IMR-90 (cell line): ENCODE measurements around the gene POLD4. TPM values are rescaled to one million over a fixed set of nuclear protein-coding genes. Genes with fewer than 3 reads are reported as not detected.
A peak's percentile ranks its signal among the peaks of the same experiment; 100 is the strongest.

ENCODE experiments used
- ATAC-seq: fragments of 200-7000 bp; cut with Tn5 transposase; 2 replicates; pipeline ENCODE4 v1.9.1; 2020; ENCODE audit warnings: low read depth, mild to moderate bottlenecking, moderate library complexity
- BruUV-seq: library from RNA; stranded (reverse); fragments of 400-500 nt; replicated peaks from 2 replicates; lab custom pipeline; 2021; lab: Mats Ljungman, UMichigan
- CTCF ChIA-PET: fragments of 300-600 bp; formaldehyde crosslinking; extraction: SDS; loops from one replicate; lab custom pipeline; 2021; ENCODE audit warnings: antibody characterized with exemption; lab: Yijun Ruan, JAX
- POLR2A ChIA-PET: fragments of 300-600 bp; sonication (Branson Sonifier 250); formaldehyde crosslinking; loops from one replicate; lab custom pipeline; 2022; ENCODE audit warnings: antibody characterized with exemption; ENCODE audit not compliant: unreplicated experiment; lab: Charles Lee
- DNase-seq: peaks from one replicate; pipeline ENCODE4 v3.0.0; 2013
- H2AFZ ChIP-seq: replicated peaks from 2 replicates; pipeline ENCODE3; 2013; ENCODE audit warnings: low read length, mild to moderate bottlenecking; ENCODE audit not compliant: poor library complexity
- H2AK5ac ChIP-seq: 2 replicates; pipeline ENCODE4 v1.6.1; 2013; ENCODE audit warnings: low read depth, low read length, inconsistent platforms
- H2AK9ac ChIP-seq: replicated peaks from 2 replicates; pipeline ENCODE3; 2013; ENCODE audit warnings: mild to moderate bottlenecking, low read depth, low read length, moderate library complexity; ENCODE audit not compliant: poor library complexity
- H2BK120ac ChIP-seq: 2 replicates; pipeline ENCODE4 v1.6.1; 2013; ENCODE audit warnings: low read depth, low read length, inconsistent platforms
- H2BK15ac ChIP-seq: 3 replicates; pipeline ENCODE4 v1.6.1; 2013; ENCODE audit warnings: low read depth, low read length, inconsistent platforms
- H2BK20ac ChIP-seq: 2 replicates; pipeline ENCODE4 v1.6.1; 2013; ENCODE audit warnings: low read depth, mild to moderate bottlenecking, inconsistent platforms, low read length, moderate library complexity
- H2BK5ac ChIP-seq: 2 replicates; pipeline ENCODE4 v1.6.1; 2013; ENCODE audit warnings: mild to moderate bottlenecking, low read depth, low read length, inconsistent platforms; ENCODE audit not compliant: poor library complexity, severe bottlenecking
- H3K14ac ChIP-seq: replicated peaks from 2 replicates; pipeline ENCODE4 v1.6.1; 2013; ENCODE audit warnings: low read depth, low read length, inconsistent platforms
- H3K18ac ChIP-seq: 2 replicates; pipeline ENCODE4 v1.6.1; 2013; ENCODE audit warnings: low read depth, low read length, control low read depth
- H3K23ac ChIP-seq: 2 replicates; pipeline ENCODE4 v1.6.1; 2013; ENCODE audit warnings: low read depth, low read length, inconsistent platforms
- H3K27ac ChIP-seq: 2 replicates; pipeline ENCODE4 v1.5.1; 2013; ENCODE audit warnings: mild to moderate bottlenecking, control low read depth, low read length; ENCODE audit not compliant: insufficient read depth
- H3K27me3 ChIP-seq: 2 replicates; pipeline ENCODE4 v1.6.1; 2013; ENCODE audit warnings: low read length; ENCODE audit not compliant: control insufficient read depth, insufficient read depth
- H3K36me3 ChIP-seq: 2 replicates; pipeline ENCODE4 v1.6.1; 2013; ENCODE audit warnings: low read length, mixed read lengths; ENCODE audit not compliant: control insufficient read depth, insufficient read depth
- H3K4ac ChIP-seq: 2 replicates; pipeline ENCODE4 v1.6.1; 2013; ENCODE audit warnings: low read depth, low read length, inconsistent platforms
- H3K4me1 ChIP-seq: 2 replicates; pipeline ENCODE4 v1.6.1; 2013; ENCODE audit warnings: low read length, mixed read lengths; ENCODE audit not compliant: control insufficient read depth, insufficient read depth
- H3K4me2 ChIP-seq: 2 replicates; pipeline ENCODE4 v1.6.1; 2013; ENCODE audit warnings: low read depth, mild to moderate bottlenecking, control low read depth, low read length, moderate library complexity
- H3K4me3 ChIP-seq: 2 replicates; pipeline ENCODE4 v1.5.1; 2013; ENCODE audit warnings: low read depth, mild to moderate bottlenecking, control low read depth, low read length, moderate library complexity; ENCODE audit not compliant: insufficient read depth
- H3K56ac ChIP-seq: 2 replicates; pipeline ENCODE4 v1.6.1; 2013; ENCODE audit warnings: low read length, inconsistent platforms; ENCODE audit not compliant: insufficient read depth; ENCODE audit errors: extremely low read depth
- H3K79me1 ChIP-seq, 2 experiments: 2 replicates each; pipeline ENCODE4 v1.6.1; 2013; ENCODE audit warnings: low read length in 2 of 2, inconsistent platforms in 1 of 2, low read depth in 1 of 2
- H3K9ac ChIP-seq: 2 replicates; pipeline ENCODE4 v1.6.1; 2013; ENCODE audit warnings: low read depth, low read length, control low read depth
- H3K9me1 ChIP-seq: 2 replicates; pipeline ENCODE4 v1.6.1; 2013; ENCODE audit warnings: low read length, inconsistent platforms; ENCODE audit not compliant: insufficient read depth
- H3K9me3 ChIP-seq: 2 replicates; pipeline ENCODE4 v1.6.1; 2013; ENCODE audit warnings: low read length; ENCODE audit not compliant: control insufficient read depth, insufficient read depth
- H4K20me1 ChIP-seq: 2 replicates; pipeline ENCODE4 v1.6.1; 2013; ENCODE audit warnings: low read length, inconsistent platforms; ENCODE audit not compliant: insufficient read depth
- H4K5ac ChIP-seq: 2 replicates; pipeline ENCODE4 v1.6.1; 2013; ENCODE audit warnings: mild to moderate bottlenecking, low read depth, low read length, control low read depth
- H4K8ac ChIP-seq, 2 experiments: 2 replicates each; pipeline ENCODE4 v1.6.1; 2013; ENCODE audit warnings: low read depth in 2 of 2, low read length in 2 of 2, control low read depth in 1 of 2, inconsistent platforms in 1 of 2
- H4K91ac ChIP-seq: 2 replicates; pipeline ENCODE4 v1.6.1; 2013; ENCODE audit warnings: low read depth, low read length, inconsistent platforms; ENCODE audit not compliant: insufficient read depth
- CHD1 ChIP-seq: IDR thresholded peaks from 2 replicates; pipeline ENCODE4 v1.6.1; 2012; ENCODE audit warnings: low read depth, low read length, improper control_type of control experiment
- FOS ChIP-seq: fragments of 150-350 bp; IDR thresholded peaks from 2 replicates; pipeline ENCODE4 v1.6.1; 2016; ENCODE audit warnings: low read depth, low read length
- MAFK ChIP-seq: IDR thresholded peaks from 2 replicates; pipeline ENCODE4 v1.6.1; 2012; ENCODE audit warnings: low read depth, low read length, improper control_type of control experiment
- MXI1 ChIP-seq: IDR thresholded peaks from 2 replicates; pipeline ENCODE4 v1.6.1; 2012; ENCODE audit warnings: low read depth, mild to moderate bottlenecking, low read length, moderate library complexity, borderline replicate concordance
- POLR2A ChIP-seq: IDR thresholded peaks from 2 replicates; pipeline ENCODE4 v1.6.1; 2012; ENCODE audit warnings: mild to moderate bottlenecking, low read depth, low read length
- RCOR1 ChIP-seq: IDR thresholded peaks from 2 replicates; pipeline ENCODE4 v1.6.1; 2012; ENCODE audit warnings: mild to moderate bottlenecking, low read length, improper control_type of control experiment; ENCODE audit not compliant: insufficient replicate concordance
- SMC3 ChIP-seq: fragments of 150-350 bp; IDR thresholded peaks from 2 replicates; pipeline ENCODE4 v1.6.1; 2016; ENCODE audit warnings: low read depth, mild to moderate bottlenecking, antibody characterized with exemption, low read length, moderate library complexity
- WGBS, 2 experiments: methylation state at CpG; one replicate each; pipeline versions ENCODE4 v1.1.5 to v1.1.7; 2013; ENCODE audit warnings: missing lambda C conversion rate in 2 of 2; ENCODE audit not compliant: insufficient read length in 1 of 2; ENCODE audit errors: extremely low coverage in 2 of 2; 5-methylcytosine and 5-hydroxymethylcytosine counted together
- dilution Hi-C: fragments of 300-500 bp; cut with HindIII; formaldehyde crosslinking; loops from one replicate; pipeline ENCODE4 v1.14.3; 2018; ENCODE audit warnings: low sequenced_read_pairs; ENCODE audit not compliant: unreplicated experiment
- in situ Hi-C: fragments of 300-500 bp; cut with MboI; formaldehyde crosslinking; loops from 3 replicates; pipeline ENCODE4 v1.14.3; 2019; ENCODE audit warnings: low sequenced_read_pairs, inconsistent platforms, mixed read lengths
- intact Hi-C: fragments of 100-400 bp; cut with micrococcal nuclease; formaldehyde crosslinking; loops from 2 replicates; pipeline ENCODE4 v1.10.0; 2022
- polyA plus RNA-seq, 3 experiments: library from polyadenylated mRNA; depleted of rRNA; stranded (reverse); fragments of >200 nt; gene quantifications; 2 replicates each; pipeline ENCODE4 v1.2.3, GENCODE V29; 2012; ENCODE audit warnings: low replicate concordance in 1 of 3
- total RNA-seq: library from RNA; depleted of rRNA; stranded (reverse); fragments of >200 nt; gene quantifications from 2 replicates; pipeline ENCODE4 v1.2.3, GENCODE V29; 2012
- TF ChIP-seq, protein P1 (sequence below): conservative IDR thresholded peaks from 2 replicates; pipeline ENCODE4 v1.5.1; 2012; ENCODE audit warnings: mild to moderate bottlenecking, low read depth, low read length, improper control_type of control experiment
- TF ChIP-seq, protein P2 (sequence below): fragments of 150-350 bp; IDR thresholded peaks from 2 replicates; pipeline ENCODE4 v1.6.1; 2016; ENCODE audit warnings: low read depth, mild to moderate bottlenecking, low read length, moderate library complexity, borderline replicate concordance

Gene POLD4
- total and polyA plus RNA-seq, 2 of the 4 experiments (the other 2 are of a cell fraction) = 46.4 to 133 TPM

DNA sequence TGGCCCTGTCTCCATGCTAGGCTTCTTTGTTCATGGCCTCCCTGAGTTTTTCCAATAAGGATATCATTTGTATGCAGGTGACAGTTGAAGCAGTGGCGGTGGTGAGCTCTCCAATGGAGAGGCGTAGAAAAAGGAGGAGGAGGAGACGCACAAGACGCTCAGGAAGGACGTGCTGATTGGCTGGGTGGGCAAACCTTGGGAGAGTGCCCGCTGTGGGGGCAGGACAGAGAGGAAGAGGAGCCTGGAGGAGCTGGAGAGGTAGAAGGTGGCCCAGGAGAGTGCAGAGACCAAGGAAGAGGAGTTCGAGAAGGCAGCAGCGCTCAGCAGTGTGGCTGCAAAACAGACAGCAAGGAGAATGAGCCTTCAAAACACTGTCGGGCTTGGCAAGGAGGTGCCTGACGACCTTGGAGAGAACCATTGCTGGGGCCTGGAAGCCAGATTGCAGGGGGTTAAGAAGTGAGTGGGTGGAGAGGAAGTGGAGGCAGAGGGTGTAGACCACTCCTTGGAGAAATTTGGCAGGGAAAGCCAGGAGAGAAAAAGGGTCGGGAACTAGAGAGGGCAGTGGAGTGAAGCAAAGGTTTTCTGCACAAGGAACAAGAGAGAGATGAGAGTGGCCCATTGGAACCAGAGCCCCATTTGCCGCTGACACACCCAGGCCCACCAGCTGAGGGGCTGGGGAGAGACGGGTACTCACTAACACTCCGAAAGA, 12.5 kb upstream of the POLD4 start:
- peaks cover 26% of the 10 kb centered on the region for H3K36me3 ChIP-seq
- no peaks in the 10 kb centered on the region for H3K27me3 ChIP-seq
- WGBS, 2 experiments = 45% methylated on average over 6 of the region's 14 CpGs; no CpG with 5 or more reads in 1 of the 2 experiments
- in situ Hi-C loops = no loop called here
- peak overlapping the region; percentile 81 for H4K5ac ChIP-seq
- H3K14ac ChIP-seq = peak overlapping the region; percentile 60
- peaks cover 8 to 68% of the 10 kb centered on the region in 2 experiments; a peak in 3 of 4 replicates for H3K79me1 ChIP-seq
- dilution Hi-C loops = no loop called here
- 0 out of 2 replicates have a peak overlapping the region, but pooled peaks have one; percentile 20 for H3K9ac ChIP-seq
- H4K91ac ChIP-seq = peak overlapping the region; percentile 81
- intact Hi-C loops = no loop called here
- peak overlapping the region; percentile 87 for H3K4ac ChIP-seq
- peak overlapping the region; percentile 52; the same call in 1 of the 2 replicates for H3K23ac ChIP-seq
- TF ChIP-seq POLR2A = no peak
- TF ChIP-seq, protein P1, sequence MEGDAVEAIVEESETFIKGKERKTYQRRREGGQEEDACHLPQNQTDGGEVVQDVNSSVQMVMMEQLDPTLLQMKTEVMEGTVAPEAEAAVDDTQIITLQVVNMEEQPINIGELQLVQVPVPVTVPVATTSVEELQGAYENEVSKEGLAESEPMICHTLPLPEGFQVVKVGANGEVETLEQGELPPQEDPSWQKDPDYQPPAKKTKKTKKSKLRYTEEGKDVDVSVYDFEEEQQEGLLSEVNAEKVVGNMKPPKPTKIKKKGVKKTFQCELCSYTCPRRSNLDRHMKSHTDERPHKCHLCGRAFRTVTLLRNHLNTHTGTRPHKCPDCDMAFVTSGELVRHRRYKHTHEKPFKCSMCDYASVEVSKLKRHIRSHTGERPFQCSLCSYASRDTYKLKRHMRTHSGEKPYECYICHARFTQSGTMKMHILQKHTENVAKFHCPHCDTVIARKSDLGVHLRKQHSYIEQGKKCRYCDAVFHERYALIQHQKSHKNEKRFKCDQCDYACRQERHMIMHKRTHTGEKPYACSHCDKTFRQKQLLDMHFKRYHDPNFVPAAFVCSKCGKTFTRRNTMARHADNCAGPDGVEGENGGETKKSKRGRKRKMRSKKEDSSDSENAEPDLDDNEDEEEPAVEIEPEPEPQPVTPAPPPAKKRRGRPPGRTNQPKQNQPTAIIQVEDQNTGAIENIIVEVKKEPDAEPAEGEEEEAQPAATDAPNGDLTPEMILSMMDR = no peak
- TF ChIP-seq, protein P2, sequence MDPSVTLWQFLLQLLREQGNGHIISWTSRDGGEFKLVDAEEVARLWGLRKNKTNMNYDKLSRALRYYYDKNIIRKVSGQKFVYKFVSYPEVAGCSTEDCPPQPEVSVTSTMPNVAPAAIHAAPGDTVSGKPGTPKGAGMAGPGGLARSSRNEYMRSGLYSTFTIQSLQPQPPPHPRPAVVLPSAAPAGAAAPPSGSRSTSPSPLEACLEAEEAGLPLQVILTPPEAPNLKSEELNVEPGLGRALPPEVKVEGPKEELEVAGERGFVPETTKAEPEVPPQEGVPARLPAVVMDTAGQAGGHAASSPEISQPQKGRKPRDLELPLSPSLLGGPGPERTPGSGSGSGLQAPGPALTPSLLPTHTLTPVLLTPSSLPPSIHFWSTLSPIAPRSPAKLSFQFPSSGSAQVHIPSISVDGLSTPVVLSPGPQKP = no peak
- TF ChIP-seq MAFK = no peak
- TF ChIP-seq FOS = no peak
- no peak for TF ChIP-seq MXI1
- TF ChIP-seq SMC3 = no peak
- no peak for TF ChIP-seq CHD1
- TF ChIP-seq RCOR1 = no peak
- peak overlapping the region; percentile 73 for H2BK120ac ChIP-seq
- peaks cover 41% of the 10 kb centered on the region for H3K9me1 ChIP-seq
- POLR2A ChIA-PET = no interaction called here
- no peak overlapping the region for H3K4me3 ChIP-seq
- H2BK15ac ChIP-seq = peak overlapping the region; percentile 26; the same call in 1 of the 3 replicates
- H3K56ac ChIP-seq = no peak overlapping the region
- H3K27ac ChIP-seq = peak overlapping the region; percentile 80; the same call in 1 of the 2 replicates
- H3K18ac ChIP-seq = peak overlapping the region; percentile 50
- peaks cover 55% of the 10 kb centered on the region for H4K20me1 ChIP-seq
- H3K4me2 ChIP-seq = peak overlapping the region; percentile 56
- BruUV-seq = no TSS peak
- no peak overlapping the region for H2AFZ ChIP-seq
- H3K4me1 ChIP-seq = peaks cover 42% of the 10 kb centered on the region
- H3K9me3 ChIP-seq = no peaks in the 10 kb centered on the region
- H4K8ac ChIP-seq = peak overlapping the region; percentile 0 to 71; a peak in 3 of 4 replicates
- peak overlapping the region; percentile 80 for H2AK9ac ChIP-seq
- H2BK20ac ChIP-seq = peak overlapping the region; percentile 26; the same call in 1 of the 2 replicates
- peak overlapping the region; percentile 74; the same call in 1 of the 2 replicates for H2AK5ac ChIP-seq
- peak overlapping the region; percentile 47 for H2BK5ac ChIP-seq
- DNase-seq (no peak), ATAC-seq (no peak)
- CTCF ChIA-PET = no interaction called here
